Cardiac fibroblast (primary cell): ENCODE results near the gene FOXI1.

ENCODE experiments used
- DNase-seq, 2 donors: peaks; one replicate each; pipeline versions ENCODE4 v3.0.0 to v3.0.0-alpha.2; 2010; ENCODE audit warnings: low read depth in 2 of 2
- H3K4me3 ChIP-seq, 2 donors: replicated peaks in 1 of 2; 1 replicate in 1 of 2; 2 replicates in 1 of 2; pipeline ENCODE4 v1.5.1; 2011; ENCODE audit warnings: low read depth in 2 of 2, low read length in 2 of 2, mild to moderate bottlenecking in 2 of 2, moderate library complexity in 1 of 2
- TF ChIP-seq, protein P1 (sequence below): IDR thresholded peaks from one replicate; pipeline ENCODE4 v1.5.1; 2011; ENCODE audit warnings: low read depth, mild to moderate bottlenecking, low read length, inconsistent platforms

FOXI1 gene

DNA sequence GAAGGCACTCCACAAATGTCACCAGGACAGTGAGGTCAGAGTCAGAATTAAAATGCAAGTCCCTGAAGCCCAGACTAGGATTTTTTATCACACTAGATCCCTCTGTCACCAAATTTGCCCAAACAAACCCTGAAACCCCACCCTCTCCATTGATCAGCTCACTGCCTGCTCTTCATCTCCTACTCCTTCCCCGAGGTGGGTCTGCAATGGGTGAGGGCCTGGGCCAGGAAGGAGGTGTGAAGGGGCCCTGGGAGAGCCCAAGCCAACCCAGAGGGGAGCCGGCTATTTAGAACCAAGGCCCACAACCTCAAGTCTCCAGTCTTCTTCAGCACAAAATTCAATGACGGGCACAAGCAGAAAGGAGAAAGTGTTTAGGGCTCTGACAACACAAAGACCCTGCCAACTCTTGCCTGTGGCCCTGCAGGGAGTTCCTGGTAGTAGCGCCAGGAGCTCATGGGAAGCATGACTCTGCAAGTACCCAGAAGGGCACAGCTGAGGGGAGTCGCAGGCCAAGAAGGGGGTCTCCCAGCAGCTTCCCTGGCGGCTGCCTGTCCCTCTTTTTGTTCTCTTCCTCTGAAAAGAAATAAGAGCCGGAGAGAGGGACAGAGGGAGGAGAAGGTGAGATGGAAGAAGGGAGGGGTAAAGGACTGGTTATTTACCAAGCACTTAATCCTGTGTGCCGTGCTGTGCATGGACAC, 5.5 kb downstream of the FOXI1 start:
- no peak overlapping the region for H3K4me3 ChIP-seq
- TF ChIP-seq, protein P1, sequence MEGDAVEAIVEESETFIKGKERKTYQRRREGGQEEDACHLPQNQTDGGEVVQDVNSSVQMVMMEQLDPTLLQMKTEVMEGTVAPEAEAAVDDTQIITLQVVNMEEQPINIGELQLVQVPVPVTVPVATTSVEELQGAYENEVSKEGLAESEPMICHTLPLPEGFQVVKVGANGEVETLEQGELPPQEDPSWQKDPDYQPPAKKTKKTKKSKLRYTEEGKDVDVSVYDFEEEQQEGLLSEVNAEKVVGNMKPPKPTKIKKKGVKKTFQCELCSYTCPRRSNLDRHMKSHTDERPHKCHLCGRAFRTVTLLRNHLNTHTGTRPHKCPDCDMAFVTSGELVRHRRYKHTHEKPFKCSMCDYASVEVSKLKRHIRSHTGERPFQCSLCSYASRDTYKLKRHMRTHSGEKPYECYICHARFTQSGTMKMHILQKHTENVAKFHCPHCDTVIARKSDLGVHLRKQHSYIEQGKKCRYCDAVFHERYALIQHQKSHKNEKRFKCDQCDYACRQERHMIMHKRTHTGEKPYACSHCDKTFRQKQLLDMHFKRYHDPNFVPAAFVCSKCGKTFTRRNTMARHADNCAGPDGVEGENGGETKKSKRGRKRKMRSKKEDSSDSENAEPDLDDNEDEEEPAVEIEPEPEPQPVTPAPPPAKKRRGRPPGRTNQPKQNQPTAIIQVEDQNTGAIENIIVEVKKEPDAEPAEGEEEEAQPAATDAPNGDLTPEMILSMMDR: no peak
- no peak for DNase-seq

DNA sequence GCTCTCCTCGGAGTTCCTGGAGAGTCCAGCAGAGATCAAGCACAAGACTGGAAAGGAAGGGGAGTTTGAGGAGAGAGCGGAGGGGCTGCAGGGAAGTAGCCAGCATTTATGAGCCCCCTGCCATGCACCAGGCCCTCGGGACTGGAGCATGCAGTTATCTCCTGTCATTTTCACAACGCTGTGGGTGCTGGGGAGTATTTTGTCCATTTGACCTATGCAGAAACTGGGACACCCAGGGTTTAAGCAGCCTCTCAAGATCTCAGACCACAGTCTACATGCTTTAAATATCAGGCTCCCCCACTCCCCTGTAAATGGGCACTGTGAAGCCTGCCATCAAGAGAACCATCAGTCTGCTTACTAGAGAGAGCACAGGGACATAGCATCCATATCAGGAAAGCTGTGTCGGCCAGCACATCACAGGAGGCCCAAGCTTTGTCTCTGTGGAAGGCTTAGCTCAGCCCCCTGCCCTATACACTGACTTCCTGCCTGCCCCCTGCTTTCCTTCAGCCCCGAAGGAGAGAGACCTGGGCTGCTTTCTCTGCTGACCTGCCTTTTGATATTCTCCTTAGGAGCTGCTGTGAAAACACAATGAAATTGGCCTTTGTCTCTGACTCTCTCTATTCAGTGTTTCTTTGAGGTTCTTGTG, 7.3 kb downstream of the FOXI1 start:
- no peak overlapping the region for H3K4me3 ChIP-seq
- TF ChIP-seq, protein P1: no peak

DNA sequence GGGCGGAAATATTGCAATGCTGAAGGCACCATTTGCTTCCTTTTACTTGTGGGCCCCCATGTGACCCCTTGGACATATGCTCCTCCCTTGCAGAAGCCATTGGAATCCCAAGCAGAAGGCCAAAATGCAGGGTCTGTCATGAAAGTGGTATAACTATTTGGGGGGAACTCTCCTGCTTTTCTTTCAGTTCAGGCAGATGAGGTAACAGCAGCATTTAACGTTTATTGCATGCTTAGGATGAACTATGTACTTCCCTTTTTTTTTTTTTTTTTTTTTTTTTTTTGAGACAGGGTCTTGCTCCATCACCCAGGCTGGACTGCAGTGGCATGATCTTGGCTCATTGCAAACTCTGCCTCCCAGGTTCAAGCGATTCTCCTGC, 7.8 kb downstream of the FOXI1 start:
- no peak for DNase-seq
- H3K4me3 ChIP-seq: no peak overlapping the region
- TF ChIP-seq, protein P1: no peak

More for the DNA sequence above, 7.3 kb downstream of the FOXI1 start:
- DNase-seq: no peak

DNA sequence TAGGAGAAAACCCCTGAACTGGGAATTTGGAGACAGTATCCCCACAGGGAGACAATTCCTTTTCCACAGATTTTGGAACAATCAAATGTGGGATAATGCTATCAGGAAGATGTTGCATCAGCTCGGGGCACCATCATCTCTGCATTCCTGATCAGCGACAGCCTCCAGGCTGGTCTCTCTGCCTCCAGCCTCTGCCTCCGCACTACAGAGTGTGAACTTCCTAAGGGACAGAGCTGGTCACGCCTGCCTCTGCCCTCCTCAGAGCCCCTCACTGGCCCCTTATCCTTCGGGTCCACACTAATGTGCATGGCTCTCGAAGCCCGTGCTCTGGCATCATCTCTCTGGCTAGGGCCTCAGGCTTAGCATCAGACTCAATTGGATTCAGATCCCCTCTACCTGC, 8.6 kb downstream of the FOXI1 start:
- H3K4me3 ChIP-seq: no peak overlapping the region
- DNase-seq: no peak
- TF ChIP-seq, protein P1: no peak

DNA sequence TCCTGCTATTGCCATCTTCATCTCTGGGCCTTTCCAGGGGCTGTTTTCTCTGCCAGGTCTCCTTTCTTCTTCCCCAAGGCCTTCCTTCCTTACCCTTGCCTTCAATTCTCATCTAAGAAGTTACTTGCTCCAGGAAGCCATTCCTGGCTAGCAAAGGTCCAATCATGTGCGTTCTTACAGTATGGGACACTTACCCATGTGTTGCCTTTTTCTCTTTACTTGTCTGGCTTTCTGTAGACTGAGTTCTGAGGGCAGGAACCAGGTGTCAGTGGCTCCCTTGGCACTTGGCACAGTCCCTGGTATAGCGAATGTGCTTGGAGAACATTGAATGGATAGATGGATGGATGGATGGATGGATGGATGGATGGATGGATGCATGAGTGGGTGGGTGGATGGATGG, 10.2 kb downstream of the FOXI1 start:
- no peak for DNase-seq
- H3K4me3 ChIP-seq: no peak overlapping the region
- TF ChIP-seq, protein P1: no peak

DNA sequence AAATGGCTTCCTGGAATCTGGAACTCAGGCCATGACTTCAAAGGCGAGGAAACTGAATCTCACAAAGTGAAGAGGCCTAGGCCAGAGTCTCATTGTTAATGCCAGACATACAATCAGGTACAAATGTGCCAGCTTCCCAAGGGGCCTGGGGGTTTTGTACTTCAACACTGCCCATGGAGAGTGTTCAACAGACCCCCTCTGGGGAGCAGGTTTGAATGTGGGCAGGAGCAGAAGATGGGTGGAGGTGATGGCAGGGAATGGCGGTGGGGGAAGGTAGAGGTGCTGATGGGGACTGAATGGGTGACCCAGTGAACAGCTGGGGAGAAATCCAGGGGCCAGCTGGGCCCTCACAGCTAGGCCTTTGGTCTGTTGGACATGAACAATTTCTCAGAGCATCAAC, 12.0 kb downstream of the FOXI1 start:
- H3K4me3 ChIP-seq: no peak overlapping the region
- DNase-seq: no peak
- TF ChIP-seq, protein P1: no peak
